ELR (cell line): ENCODE results near the gene ATXN7L1.
"Not testable (repeated sequence)": the region's sequence is repeated elsewhere in the genome, so short reads cannot be mapped to it uniquely, and the experiment has no call there.

Source experiments
- DNase-seq: peaks from one replicate; pipeline ENCODE4 v3.0.0-alpha.2; 2015; ENCODE audit warnings: low read depth

ATXN7L1 gene

DNA sequence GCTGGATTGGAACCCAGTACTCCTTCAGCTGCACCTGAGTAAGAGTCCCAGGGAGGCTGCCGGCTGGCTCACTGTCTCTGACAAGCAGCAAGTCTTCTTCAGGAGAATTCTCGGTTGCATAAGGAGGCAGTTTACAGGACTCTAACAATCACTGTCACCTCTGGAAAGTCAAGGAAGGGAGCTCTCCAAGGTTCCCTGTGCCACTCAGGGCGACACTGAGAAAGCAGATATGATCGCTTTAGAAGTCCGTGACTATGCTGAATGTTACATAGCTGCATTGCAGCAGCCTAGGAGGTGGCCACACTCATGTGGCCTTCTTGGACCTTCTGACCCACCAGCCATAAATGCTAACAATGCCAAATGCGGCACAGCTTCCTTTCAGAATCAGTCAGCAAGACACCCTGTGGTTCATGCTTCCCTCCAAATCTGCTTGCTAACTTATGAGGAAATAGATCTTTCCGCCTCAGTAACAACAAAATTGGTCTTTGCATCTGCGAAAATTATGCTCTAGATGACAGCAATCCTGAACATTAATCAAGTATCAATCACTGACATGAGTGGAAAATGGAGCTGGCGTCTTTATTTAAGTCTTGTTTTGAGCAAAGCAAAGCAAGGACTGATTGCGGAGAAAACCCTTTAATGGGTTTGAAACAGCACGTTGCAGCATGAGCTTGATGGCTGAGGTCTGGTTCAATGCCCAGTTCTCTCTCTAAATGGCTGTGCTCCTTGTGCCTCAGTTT, 132.9 kb downstream of the ATXN7L1 start:
- no peak for DNase-seq

DNA sequence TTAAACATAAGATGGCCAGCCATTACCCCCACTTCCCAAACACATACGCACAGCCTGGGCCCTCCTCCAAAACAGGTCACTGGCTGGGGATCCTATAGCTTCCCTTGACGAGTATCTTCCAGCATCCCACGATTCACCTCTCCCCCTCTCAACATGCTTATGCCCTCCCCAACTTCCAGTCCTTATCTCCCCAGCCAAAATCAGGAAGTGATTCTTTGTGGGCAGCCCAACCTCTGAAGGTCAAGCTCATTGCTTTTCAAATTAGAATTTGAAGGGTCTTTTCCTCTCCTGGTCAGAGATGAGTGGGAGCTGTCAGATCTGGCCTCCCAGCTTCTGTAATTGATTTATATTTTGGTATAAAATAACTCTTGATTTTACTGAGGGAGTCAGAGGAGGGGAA, 133.6 kb downstream of the ATXN7L1 start:
- DNase-seq, result no peak

DNA sequence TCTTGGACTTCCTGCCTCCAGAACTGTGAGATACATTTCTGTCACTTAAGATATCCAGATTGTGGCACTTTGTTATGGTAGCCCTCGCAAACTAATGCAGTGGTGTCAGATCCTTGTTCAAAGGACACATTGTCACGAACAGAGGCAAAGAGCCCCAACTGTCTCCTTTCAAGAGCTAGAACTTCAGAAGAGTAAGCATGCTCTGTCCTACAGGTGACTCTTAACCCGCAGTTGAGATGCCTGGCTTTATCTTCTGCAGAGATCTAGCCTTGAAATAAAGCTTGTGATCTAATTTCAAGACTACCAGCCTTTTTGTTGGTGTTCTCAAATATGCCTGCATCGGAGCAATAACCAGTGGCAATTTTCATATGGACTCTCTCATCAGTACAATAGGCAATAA, 134.4 kb downstream of the ATXN7L1 start:
- DNase-seq, result no peak

DNA sequence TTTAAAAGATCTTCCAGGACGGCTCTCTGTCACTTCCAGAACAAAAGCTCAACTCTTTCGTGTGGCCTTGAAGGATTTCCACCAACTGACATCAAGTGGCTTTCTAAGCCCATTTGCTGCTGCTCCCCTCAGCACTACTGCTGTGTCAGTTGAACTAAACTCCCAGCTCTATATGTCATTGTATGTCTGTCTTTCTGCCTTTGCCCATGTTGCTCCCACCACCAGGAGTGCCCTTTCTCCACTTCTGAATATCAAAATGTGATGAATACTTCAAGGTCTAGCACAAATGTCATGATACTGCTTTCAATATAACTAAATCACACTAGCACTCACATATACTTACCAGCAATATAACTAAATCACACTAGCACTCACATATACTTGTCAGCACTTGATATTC, 138.3 kb downstream of the ATXN7L1 start:
- no peak for DNase-seq

DNA sequence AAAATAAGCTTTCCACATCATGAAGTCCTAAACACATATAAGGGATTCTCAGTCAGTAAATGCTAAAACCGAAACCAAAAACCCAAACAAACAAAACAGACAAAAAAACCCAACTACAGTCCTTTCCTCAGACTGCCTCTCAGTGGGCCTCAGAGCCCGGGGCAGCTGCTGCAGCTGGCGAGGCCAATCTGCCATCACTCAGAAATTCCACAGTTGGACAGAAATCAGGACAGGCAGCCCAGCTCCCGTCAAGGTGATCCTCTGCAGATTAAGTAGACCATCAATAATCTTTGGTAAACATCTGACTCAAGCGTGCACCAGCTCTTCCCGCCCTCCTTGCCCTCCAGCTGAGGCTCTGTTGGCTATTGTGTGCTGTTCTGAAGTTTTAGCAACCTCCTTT, 142.2 kb downstream of the ATXN7L1 start:
- no peak for DNase-seq

DNA sequence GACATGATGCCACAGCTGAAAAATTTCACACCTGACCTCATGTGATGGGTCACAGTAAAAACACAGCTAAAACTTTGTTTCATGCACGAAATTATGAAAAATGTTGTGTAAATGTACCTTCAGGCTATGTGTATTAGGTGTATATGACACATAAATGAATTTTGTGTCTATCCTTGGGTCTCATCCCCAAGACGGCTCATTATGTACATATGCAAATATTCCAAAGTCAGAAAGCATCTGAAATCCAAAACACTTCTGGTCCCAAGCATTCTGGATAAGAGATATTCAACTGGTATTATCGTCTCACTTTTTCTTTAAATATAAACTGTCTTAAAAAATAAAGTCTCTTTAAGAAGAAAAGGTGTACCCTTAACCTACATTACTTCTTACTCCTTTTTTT, 145.4 kb downstream of the ATXN7L1 start:
- DNase-seq, result no peak

DNA sequence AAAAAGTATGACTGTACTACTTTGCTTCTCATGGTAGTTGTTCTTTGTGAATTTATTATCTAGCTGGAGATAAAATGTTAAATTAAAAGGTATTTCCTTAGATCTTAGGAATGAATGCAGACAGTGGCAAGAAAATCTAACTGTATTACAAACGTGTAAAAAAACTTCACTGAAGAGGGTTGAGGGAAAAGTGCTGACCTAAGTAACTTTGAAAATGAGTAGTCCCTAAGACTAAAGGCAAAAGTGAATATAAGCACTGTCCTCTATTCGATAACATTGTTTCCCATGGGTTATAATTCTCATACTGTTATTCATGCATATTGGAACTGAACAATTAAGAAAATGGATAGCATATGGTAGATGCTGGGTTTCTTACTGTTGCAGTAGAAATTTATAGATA, 148.4 kb downstream of the ATXN7L1 start:
- no peak for DNase-seq

DNA sequence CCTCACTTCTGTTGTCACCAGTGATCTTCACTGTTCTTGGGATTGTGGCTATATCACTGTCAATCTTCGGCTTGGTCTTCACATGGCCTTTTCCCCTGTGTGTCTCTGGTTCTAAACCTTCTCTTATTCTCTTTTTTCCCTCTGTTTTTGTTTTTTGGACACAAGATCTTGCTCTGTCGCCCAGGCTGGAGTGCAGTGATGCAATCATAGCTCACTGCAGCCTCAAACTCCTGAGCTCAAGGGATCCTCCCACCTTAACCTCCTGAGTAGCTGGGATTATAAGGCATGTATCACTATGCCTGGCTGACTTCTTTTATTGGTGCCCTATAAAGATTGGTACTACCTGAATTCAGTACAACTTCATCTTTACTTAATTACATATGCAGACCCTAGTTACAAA, 151.7 kb downstream of the ATXN7L1 start:
- DNase-seq, result no peak

DNA sequence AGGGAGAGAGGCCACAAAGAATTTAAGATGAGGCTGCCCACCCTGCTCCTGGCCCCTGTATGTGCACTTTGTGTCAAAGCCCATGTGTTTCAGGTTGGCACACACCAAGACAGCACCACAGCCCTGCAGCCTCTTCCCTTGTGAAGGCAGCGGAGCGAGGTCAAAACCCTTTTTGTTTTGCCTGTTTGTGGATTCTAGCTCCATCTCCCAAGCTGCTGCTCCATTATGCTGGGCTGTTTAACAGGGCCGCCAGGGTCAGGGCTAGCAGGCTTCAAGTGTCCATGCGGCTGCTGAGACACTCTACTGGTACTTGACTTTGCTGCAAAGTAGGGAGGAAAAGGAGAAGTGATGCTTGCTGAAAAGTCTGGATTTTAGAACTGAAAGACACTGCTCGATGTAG, 152.8 kb downstream of the ATXN7L1 start:
- no peak for DNase-seq

DNA sequence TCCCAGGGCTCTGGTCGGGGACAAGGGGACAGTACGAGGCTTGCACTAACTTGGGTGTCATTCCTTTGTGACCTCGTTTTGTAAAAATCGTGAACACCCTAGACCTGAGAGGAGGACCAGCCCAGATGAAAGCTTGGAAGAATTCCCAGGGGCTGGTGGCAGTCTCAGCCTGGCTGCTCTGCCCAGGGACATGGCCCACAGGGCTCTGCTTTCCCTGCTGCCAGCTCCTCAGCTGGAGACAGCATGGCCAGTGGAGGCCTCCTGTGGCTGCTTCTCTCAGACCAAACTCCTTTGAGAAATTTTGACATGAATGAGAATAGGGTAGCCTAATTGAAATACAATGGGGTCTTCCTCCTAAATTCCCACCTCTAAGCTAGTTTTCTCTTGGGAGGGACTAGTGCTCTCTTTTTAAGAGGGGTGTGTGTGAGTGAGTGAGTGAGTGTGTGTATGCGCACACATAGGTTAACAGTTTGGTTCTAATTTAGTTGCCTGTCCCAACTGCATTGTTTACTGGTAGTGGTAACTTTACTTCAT, 154.8 kb downstream of the ATXN7L1 start:
- no peak for DNase-seq

DNA sequence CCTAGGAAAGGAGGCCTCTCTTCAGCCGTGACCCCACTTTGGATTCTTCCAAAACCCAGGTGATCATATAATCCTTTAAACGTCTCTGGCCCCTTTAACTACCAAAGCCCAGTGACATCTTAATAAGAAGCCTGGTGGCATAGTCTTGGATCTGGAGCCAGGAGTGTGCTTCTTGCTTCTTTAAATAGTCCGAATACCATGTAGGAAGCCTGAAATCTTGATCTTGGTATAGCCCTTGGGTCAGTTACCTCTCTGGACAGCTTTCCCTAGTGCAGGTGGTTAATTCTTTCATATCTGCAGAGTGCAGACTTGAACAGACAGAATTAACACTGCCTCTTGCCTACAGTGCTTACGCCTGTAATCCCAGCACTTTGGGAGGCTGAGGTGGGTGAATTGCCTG, 156.5 kb downstream of the ATXN7L1 start:
- no peak for DNase-seq

DNA sequence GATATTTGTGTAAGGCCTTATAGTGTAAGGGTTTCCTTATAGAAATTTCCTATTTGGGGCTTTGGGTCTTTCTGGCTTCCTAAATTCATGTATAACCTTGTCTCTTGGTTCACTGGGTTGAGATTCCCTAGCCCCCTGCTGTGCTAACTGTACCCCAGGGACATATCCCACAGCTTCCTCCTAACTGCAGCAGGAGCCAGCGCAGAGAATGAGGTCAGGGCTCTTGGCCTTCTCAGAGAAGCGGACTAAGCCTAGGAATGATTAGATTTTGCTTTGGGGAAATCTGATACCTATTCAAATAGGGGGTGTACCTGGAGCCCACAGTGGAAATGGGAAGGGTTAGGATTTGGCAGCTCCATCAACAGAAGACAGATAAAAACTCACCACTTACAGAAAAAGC, 157.0 kb downstream of the ATXN7L1 start:
- no peak for DNase-seq

DNA sequence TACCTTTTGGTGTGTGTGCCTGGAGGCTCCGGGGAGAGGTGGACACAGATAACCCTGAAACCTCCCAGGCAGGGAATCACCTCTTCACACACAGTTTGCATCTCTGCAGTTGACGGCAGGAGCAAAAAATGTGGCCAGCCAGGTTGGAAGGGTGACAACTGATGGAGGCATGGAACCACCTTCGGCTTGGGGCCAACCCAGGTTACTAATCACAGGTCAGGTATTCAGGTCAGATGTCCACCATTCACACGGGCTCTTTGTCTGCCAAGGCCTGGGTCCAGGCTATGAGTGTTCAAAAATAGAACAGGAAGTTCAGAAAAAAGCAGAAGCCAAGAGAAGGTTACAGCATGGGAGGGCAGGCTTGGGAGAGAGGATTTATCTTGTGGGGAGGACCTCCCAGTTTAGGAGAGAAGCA, 157.9 kb downstream of the ATXN7L1 start:
- no peak for DNase-seq

DNA sequence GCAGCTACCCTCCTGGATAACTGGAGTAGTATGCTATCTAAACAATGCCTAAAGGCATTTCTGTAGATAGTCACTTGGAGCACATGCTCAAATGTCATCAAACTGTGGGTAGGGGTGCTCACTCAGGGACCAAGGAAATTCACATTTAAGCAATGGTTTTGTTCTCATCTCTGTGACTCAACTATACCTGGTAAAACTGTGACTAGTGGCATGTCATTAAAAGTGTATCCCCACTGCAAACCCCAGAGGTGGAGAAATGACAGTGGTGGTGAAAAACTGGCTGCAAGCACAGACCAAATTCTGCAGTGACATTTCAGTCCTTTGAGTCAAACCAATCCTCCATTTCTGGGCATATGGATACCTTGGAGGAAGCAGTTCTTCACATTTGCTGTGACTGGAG, 160.9 kb downstream of the ATXN7L1 start:
- DNase-seq, result no peak

DNA sequence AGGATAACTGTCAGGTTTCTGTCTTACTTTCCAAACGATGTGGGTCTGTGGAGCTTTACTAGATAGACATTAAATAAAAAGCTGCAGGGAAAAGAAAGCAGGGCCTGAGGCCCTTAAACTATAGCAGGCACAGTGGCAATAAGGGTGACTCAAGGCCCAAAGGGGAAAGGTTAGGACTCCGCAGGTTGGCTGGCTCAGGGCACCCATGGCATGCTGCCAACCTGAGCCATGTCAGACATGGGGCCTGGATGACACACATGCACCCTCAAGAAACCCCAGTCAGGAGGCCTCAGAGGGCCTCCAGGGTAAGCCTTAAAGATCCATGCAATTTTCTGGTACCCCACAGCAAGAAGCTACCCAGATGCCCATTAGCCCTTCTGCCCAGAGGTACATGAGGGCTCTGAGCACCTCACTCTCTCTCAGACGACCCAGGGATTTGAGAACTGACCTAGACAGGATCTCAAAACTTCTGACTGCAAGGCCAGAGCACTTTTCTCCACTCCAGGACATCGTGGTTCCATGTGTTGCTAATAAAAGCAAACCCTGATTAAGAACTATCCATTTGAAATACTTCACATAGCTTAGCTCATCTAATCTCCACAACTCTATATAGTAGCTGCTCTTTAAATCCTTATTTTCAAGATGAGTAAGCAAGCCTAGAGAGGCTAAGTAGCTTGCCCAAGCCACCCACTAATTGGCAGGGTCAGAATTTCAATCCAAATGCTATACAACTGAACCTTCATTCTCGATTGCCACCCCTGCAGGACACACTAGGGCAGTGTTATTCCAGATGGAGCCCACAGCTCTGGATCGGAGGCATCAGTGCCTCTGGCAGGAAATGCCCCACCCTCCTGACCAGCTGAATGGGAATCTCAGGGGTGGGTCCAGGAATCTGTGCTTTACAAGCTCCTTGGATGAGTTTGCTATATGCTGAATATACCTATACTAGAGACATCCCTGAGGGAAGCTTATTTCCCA, 162.6 kb downstream of the ATXN7L1 start:
- DNase-seq, result peak; percentile 34

DNA sequence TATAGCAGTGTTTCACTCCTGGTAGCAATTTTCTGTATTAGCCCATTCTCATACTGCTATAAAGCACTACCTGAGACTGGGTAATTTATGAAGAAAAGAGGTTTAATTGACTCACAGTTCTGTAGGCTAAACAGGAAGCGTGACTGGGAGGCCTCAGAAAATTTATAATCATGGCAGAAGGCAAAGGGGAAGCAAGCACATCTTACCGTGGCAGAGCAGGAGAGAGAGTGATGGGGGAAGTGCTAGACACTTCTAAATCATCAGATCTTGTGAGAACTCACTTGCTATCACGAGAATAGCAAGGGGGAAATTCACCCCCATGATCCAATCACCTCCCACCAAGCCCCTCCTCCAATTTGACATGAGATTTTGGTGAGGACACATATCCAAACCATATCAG, 163.5 kb downstream of the ATXN7L1 start:
- DNase-seq, result no peak

DNA sequence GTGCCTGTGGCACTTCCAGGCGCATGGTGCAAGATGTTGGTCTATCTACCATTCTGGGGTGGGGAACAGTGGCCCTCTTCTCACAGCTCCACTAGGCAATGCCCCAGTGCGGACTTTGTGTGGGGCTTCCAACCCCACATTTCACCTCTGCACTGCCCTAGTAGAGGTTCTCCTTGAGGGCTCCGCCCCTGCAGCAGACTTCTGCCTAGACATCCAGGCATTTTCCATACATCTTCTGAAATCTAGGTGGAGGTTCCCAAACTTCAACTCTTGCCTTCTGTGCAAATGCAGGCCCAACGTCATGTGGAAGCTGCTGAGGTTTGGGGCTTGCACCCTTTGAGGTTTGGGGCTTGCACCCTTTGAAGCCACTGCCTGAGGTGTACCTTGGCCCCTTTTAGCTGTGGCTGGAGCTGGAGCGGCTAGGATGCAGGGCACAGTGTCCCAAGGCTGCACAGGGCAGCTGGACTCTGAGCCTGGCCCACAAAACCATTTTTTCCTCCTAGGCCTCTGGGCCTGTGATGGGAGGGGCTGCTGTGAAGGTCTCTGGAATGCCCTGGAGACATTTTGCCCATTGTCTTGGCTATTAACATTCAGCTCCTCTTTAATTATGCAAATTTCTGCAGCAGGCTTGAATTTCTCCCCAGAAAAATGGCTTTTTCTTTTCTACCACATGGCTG, 164.5 kb downstream of the ATXN7L1 start:
- no peak for DNase-seq

DNA sequence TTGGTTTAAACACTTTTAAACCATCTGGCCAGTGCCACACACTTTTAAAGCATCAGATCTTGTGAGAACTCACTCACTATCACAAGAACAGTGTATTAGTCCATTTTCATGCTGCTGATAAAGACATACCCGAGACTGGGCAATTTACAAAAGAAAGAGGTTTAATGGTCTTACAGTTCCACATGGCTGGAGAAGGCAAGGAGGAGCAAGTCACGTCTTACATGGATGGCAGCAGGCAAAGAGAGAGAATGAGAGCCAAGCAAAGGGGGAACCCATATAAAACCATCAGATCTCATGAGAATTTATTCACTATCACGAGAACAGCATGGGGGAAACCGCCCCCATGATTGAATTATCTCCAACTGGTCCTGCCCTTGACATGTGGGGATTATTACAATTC, 165.7 kb downstream of the ATXN7L1 start:
- DNase-seq, result not testable (repeated sequence)

DNA sequence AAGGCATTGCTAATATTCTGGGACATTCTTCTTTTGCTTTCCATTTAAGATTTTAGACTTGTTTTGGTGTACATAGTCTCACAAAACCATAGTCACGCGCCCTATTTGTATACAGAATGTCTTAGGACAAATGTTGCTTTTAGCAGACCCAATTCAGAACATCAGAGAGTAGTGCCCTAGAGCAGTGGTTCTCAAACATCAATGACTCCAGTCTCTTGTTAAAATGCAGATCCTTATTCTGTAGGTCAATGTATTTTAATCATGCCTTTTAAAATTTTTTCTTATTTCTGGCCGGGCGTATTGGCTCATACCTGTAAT, 167.7 kb downstream of the ATXN7L1 start:
- DNase-seq, result no peak

DNA sequence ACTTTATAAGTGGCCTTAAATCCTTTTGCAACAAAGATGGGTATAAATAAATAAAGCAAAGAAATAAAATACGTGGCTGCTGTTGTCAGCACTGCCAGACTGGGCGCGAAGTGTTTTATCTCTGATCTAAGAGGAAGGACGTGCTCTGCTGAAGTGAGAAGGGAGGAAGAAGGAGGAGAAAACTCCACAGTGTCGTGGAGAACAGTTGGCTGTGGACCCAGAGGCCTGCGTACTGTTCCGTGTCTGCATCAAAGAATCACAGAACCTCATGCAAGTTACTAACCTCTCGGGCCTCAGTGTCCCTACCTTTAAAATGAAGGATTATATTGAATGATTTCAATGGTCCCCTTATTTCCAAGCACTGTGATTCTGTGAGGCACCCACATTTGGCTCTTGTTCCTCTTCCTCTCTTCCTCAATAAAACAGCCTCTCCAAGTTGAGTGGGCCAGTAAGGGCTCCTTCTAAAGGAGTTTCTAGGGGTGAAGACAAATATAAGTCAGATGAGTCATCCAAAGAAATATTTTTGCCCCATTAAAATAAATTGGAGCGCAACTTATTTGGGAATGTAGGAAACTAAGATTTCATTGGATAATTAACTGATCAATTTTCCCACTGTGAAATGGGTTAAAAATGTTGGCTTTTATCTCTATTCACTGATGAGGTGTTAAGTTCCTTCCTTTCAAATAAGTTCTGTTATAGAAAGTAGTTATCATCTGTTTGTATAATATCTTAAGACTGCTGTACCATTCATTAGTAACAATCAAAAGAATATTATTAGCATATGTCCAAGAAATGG, 168.2 kb downstream of the ATXN7L1 start:
- DNase-seq, result peak; percentile 6

DNA sequence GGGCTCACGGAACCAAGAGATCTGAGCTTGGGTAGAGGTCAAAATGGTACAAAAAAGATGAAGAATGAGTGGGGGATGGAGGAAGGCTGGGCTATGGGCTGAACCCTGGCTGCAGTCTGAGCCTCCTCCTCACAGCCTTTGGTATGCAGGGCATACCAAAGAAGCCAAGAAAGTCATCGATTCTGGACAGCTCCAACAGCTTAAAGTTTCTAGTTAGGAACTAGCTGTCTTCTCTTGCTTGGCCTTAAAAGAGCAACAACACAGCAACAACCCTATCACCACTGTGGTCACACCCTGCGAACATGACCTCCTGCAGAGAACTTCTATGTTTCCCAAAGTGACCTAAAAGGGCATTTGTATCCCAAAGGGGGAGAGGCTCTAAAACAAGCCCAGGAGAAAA, 169.0 kb downstream of the ATXN7L1 start:
- DNase-seq, result no peak

DNA sequence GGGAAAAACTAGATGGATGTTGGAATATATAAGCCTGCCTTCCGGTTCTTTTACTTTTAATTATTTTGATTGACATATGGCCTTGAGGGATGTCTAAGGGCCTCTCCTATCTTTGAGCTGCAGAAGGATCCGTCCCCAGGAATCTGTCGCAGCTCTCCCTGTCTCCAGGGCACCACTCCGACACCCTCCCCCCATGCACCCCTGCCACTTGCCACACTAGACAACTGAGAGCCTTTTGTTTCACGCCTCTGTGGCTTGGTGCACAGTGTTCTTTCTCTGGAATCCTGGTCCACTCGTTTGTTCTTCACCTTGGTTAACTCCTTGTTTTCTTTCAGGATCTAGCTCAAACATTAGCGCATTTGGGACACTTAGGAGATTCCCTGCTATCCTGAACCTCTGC, 171.0 kb downstream of the ATXN7L1 start:
- DNase-seq, result no peak
